Measurements from ENCODE around the gene MUSK.

DNA sequence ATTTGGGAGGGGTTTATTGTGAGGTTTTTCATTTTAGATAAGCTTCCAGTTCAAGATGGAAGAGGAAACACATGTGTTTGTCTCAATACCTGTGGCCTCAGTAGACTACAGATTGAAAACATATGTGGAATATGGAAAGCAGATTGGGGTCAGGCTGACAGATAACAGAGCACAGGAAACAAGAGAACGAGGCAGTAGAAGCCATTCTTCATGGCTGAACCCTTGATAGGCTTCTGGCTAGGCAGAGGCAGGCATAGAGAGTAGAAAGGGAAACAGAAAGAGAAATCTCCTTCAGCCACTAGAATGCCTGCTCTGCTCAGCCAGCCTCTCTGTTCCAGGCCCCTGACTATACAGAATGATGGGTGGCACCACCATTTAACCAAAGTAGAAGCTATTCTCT lies 152.5 kb downstream of the MUSK start:
- TF ChIP-seq, protein P1, sequence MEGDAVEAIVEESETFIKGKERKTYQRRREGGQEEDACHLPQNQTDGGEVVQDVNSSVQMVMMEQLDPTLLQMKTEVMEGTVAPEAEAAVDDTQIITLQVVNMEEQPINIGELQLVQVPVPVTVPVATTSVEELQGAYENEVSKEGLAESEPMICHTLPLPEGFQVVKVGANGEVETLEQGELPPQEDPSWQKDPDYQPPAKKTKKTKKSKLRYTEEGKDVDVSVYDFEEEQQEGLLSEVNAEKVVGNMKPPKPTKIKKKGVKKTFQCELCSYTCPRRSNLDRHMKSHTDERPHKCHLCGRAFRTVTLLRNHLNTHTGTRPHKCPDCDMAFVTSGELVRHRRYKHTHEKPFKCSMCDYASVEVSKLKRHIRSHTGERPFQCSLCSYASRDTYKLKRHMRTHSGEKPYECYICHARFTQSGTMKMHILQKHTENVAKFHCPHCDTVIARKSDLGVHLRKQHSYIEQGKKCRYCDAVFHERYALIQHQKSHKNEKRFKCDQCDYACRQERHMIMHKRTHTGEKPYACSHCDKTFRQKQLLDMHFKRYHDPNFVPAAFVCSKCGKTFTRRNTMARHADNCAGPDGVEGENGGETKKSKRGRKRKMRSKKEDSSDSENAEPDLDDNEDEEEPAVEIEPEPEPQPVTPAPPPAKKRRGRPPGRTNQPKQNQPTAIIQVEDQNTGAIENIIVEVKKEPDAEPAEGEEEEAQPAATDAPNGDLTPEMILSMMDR (optimal IDR thresholded peaks at IDR 0.05 in 1 of 3, IDR thresholded peaks at IDR 0.05 in 1 of 3, conservative IDR thresholded peaks at IDR 0.05 in 1 of 3; ENCODE audit: extremely low read depth in 1 of 3, insufficient read depth in 2 of 3, low read length in 3 of 3), result no peak
- TF ChIP-seq EZH2 (IDR thresholded peaks at IDR 0.05; ENCODE audit: low read length), result no peak

All from keratinocyte (primary cell).